Measurements from ENCODE around the gene HAGHL. TPM values are rescaled to one million over a fixed set of nuclear protein-coding genes. Genes with fewer than 3 reads are reported as not detected.

Gene HAGHL
- total and polyA plus RNA-seq, 4 experiments from 2014 or later, result 2.2 to 24.4 (median 10.6) TPM

DNA sequence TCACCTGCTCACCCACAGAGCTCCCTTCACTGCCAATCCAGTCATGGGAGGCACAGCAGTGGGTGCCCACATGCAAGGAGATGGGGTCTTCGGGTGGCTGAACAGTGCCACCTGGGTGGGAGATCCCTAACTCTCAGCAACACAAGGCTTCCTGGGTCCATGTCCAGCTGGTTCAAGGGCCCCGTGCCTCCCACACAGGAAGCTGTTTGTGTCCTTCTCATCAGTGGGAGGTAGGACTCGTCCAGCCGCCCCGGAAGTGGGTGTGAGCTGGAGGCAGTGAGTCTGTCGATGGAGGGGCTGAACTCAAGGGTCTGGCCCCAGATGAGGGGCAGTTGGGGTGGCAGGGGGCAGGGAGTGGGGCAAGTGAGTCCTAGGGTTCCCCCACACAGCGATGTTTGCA, 22.9 kb upstream of the HAGHL start:
- CTCF ChIA-PET (ENCODE audit: partially characterized antibody), result no interaction called here

DNA sequence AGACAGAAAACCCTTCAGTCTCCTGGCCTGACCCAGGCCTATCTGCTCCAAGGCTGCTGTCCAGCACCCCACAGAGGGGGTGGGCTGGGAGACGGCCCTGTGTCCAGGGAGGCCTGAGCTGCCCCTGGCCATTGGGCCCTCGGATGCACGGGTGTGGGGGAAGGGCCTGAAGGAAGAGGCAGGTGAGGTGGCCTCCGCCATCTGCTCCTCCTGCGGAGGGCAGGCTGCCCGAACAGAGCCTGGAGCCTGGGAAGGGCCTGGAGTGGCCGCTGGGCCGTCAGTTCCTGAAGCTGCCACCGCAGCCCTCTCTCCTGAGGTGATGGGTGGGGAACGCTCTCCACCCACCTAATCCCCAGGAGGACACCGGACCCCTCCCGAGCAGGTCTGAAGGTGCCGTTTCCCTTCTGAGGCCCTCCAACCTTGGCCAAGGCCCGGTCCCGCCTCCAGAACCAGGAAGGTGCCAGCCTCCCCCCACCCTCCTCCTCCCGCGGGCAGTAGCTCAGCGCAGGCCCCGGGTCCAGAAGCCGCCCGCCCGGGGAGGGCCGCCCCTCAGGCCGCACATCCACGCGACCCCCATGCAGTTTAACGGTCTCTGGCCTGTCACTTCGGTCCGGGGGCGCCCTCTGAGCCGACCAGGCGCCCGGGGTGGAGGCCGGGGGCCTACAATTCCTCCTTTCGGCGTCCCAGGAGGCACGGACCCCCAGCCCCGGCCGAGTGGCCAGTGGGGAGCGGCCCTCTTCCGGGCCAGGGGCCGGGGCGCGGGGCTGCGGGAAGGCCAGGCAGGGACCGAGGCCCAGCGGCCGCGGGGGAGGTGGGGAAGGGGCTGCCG, 22.1 kb upstream of the HAGHL start:
- H3K9me3 Mint-ChIP-seq, result peaks cover 0 to 1% (median 0%) of the 10 kb centered on the region in 8 donors
- peaks cover 28 to 36% of the 10 kb centered on the region in 2 donors for H3K27me3 Mint-ChIP-seq
- H3K27ac ChIP-seq (ENCODE audit: low read depth, low read length), result no peak overlapping the region
- intact Hi-C loops (cut with micrococcal nuclease), result no loop called here
- no peak overlapping the region for H3K4me3 ChIP-seq (ENCODE audit: low read length in 2 of 2)
- H3K4me3 Mint-ChIP-seq, result peak overlapping the region in 3 of 8 donors; percentile 10 to 46 (median 44)
- H3K4me1 Mint-ChIP-seq, result peaks cover 0 to 18% (median 4%) of the 10 kb centered on the region in 4 donors
- CTCF ChIA-PET (ENCODE audit: partially characterized antibody), result no interaction called here
- H3K36me3 Mint-ChIP-seq, result no peaks in the 10 kb centered on the region
- DNase-seq, result no peak
- no peaks in the 10 kb centered on the region for H3K9me3 ChIP-seq (ENCODE audit: control insufficient read depth in 1 of 2, low read length in 2 of 2)
- H3K36me3 ChIP-seq (ENCODE audit: insufficient read depth, low read length), result no peaks in the 10 kb centered on the region
- POLR2A ChIA-PET (ENCODE audit: partially characterized antibody), result interaction anchor here (1.0 to 2.4 kb wide), 2 partner anchors 9 to 17 kb away, joined by 3 to 14 read pairs; no protein-coding TSS in a partner anchor
- no peak overlapping the region for H3K27ac Mint-ChIP-seq
- peaks cover 21% of the 10 kb centered on the region for H3K4me1 ChIP-seq (ENCODE audit: insufficient read depth, low read length)
- H3K27me3 ChIP-seq (ENCODE audit: insufficient read depth, low read length), result peaks cover 46% of the 10 kb centered on the region

More for the DNA sequence above, 22.9 kb upstream of the HAGHL start:
- intact Hi-C loops (cut with micrococcal nuclease), result no loop called here
- Mint-ChIP-seq H3K4me3 (no peak overlapping the region), H3K9me3 (peaks cover 0 to 1% (median 0%) of the 10 kb centered on the region in 8 donors), H3K4me1 (peaks cover 0 to 25% (median 8%) of the 10 kb centered on the region in 4 donors), H3K27me3 (peaks cover 22 to 29% of the 10 kb centered on the region in 2 donors), H3K27ac (no peak overlapping the region), H3K36me3 (no peaks in the 10 kb centered on the region)
- Histone ChIP-seq H3K4me3 (ENCODE audit: low read length in 2 of 2) (no peak overlapping the region), H3K4me1 (ENCODE audit: insufficient read depth, low read length) (peaks cover 28% of the 10 kb centered on the region), H3K9me3 (ENCODE audit: control insufficient read depth in 1 of 2, low read length in 2 of 2) (no peaks in the 10 kb centered on the region), H3K27ac (ENCODE audit: low read depth, low read length) (no peak overlapping the region), H3K27me3 (ENCODE audit: insufficient read depth, low read length) (peaks cover 40% of the 10 kb centered on the region), H3K36me3 (ENCODE audit: insufficient read depth, low read length) (no peaks in the 10 kb centered on the region)
- no peak for DNase-seq
- POLR2A ChIA-PET (ENCODE audit: partially characterized antibody), result interaction anchor here (2.4 kb wide), 1 partner anchor 9 kb away, joined by 14 read pairs; no protein-coding TSS in a partner anchor

DNA sequence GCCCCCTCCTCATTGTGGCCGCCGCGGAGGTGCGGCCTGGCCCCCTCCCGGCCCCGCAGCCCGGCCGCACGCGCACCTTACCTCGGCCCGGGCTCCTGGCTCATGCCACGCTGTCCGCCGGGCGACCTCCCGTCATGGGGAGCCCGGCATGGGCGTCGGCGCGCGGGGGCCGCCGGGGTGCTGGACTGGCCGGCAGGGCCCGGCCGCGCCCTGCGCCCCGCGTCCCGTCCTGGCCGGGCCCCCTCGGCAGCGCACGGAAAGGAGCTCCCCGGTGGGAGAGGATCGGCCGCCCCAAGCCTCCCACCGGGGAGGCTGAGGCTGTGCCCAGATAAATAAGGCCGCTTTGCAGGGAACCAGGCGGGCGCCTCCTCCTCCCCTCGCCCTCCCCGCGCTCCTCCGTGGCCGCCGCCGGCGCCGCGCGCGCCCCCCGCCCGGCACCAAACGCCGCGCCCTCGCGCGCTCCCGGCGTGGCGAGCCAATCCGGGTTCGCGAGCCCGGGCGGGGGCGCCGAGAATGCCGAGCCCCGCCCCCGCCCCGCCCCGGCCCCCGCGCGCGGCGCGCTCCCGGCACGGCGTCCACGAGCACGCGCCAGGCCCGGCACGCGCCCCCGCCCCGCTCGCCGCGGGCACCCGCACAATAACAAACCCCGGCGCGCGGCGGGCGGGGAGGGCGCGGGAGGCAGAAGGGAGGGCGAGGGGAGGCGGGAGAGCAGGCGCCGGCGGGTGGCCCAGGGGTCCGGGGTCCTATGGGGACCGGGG, 21.3 kb upstream of the HAGHL start, which contains the start of gene FBXL16:
Gene FBXL16, minus strand, starts transcription at position 371 of the 758 bp plus-strand sequence. CDS start 8,396 bp downstream, outside the sequence.
- H3K36me3 ChIP-seq (ENCODE audit: insufficient read depth, low read length), result no peaks in the 10 kb centered on the region
- Mint-ChIP-seq H3K27me3 (peaks cover 28 to 40% of the 10 kb centered on the region in 2 donors), H3K9me3 (peaks cover 0 to 1% (median 0%) of the 10 kb centered on the region in 8 donors), H3K36me3 (no peaks in the 10 kb centered on the region), H3K27ac (no peak within 1 kb of the TSS), H3K4me1 (peaks cover 0 to 14% (median 4%) of the 10 kb centered on the region in 4 donors), H3K4me3 (peak within 1 kb of the TSS in 5 of 8 donors; percentile 52 to 66 (median 59))
- DNase-seq, result no peak
- ChIA-PET CTCF (ENCODE audit: partially characterized antibody) (no interaction called here), POLR2A (ENCODE audit: partially characterized antibody) (interaction anchor here (1.0 to 2.4 kb wide), 2 partner anchors 10 to 16 kb away, joined by 3 to 14 read pairs; no protein-coding TSS in a partner anchor)
- H3K27ac ChIP-seq (ENCODE audit: low read depth, low read length), result no peak within 1 kb of the TSS
- H3K4me1 ChIP-seq (ENCODE audit: insufficient read depth, low read length), result peaks cover 12% of the 10 kb centered on the region
- no peaks in the 10 kb centered on the region for H3K9me3 ChIP-seq (ENCODE audit: control insufficient read depth in 1 of 2, low read length in 2 of 2)
- no peak within 1 kb of the TSS for H3K4me3 ChIP-seq (ENCODE audit: low read length in 2 of 2)
- peaks cover 51% of the 10 kb centered on the region for H3K27me3 ChIP-seq (ENCODE audit: insufficient read depth, low read length)
- intact Hi-C loops (cut with micrococcal nuclease), result no loop called here

DNA sequence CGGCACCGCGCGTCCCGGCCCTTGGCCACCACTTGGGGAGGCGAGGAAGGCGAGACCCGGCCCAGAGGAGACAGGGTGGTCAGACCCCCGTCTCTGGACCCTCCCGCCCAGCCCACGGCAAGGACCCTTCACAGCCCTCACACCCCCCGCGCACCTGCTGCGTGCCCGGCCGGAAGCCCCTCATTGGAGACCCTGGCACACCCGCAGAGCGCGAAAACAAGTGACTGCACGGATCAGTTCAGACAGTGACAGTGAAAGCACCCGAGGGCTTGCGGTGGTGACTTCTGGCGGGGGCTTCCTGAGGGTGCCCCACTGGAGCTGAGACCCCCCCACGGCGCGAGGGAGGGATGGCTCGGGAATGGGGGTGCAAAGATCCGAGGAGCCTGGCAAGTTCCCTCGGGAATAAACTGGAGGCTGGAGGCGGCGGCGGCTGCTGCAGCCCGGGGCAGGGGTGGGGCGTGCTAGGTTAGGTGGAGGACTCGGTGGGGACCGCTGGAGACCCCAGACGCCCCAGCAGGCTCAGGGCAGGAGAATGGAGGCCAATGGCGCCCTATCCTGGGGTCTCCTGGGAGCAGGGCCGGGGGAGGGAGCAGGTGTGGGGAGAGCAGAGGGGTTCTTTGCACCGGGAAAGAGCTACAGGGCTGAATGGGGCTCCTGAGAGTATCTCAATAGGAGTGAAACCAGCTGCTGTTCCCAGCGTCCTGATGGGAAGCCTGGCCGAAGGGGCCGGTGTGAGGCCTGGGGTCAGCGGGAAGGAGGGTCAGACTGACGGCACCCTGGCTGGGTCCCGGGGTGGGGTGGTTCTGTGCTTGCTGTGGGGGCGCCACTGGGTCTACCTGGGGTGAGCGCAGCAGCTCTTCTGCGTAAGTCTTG, 20.5 kb upstream of the HAGHL start:
- Mint-ChIP-seq H3K4me3 (peak overlapping the region in 5 of 8 donors; percentile 52 to 66 (median 59)), H3K4me1 (peaks cover 0 to 14% (median 4%) of the 10 kb centered on the region in 4 donors), H3K27me3 (peaks cover 28 to 40% of the 10 kb centered on the region in 2 donors), H3K27ac (no peak overlapping the region), H3K36me3 (no peaks in the 10 kb centered on the region), H3K9me3 (peaks cover 0 to 1% (median 0%) of the 10 kb centered on the region in 8 donors)
- H3K4me3 ChIP-seq (ENCODE audit: low read length in 2 of 2), result no peak overlapping the region
- H3K27ac ChIP-seq (ENCODE audit: low read depth, low read length), result no peak overlapping the region
- CTCF ChIA-PET (ENCODE audit: partially characterized antibody), result interaction anchor here (1.0 to 1.3 kb wide), 3 partner anchors 9 to 26 kb away, joined by 3 to 4 read pairs (median 3); no protein-coding TSS in a partner anchor
- H3K9me3 ChIP-seq (ENCODE audit: control insufficient read depth in 1 of 2, low read length in 2 of 2), result no peaks in the 10 kb centered on the region
- POLR2A ChIA-PET (ENCODE audit: partially characterized antibody), result interaction anchor here (1.1 to 1.5 kb wide), 2 partner anchors 11 to 13 kb away, joined by 3 to 8 read pairs; no protein-coding TSS in a partner anchor
- H3K36me3 ChIP-seq (ENCODE audit: insufficient read depth, low read length), result no peaks in the 10 kb centered on the region
- DNase-seq, result no peak
- H3K27me3 ChIP-seq (ENCODE audit: insufficient read depth, low read length), result peaks cover 56% of the 10 kb centered on the region
- intact Hi-C loops (cut with micrococcal nuclease), result no loop called here
- peaks cover 4% of the 10 kb centered on the region for H3K4me1 ChIP-seq (ENCODE audit: insufficient read depth, low read length)

DNA sequence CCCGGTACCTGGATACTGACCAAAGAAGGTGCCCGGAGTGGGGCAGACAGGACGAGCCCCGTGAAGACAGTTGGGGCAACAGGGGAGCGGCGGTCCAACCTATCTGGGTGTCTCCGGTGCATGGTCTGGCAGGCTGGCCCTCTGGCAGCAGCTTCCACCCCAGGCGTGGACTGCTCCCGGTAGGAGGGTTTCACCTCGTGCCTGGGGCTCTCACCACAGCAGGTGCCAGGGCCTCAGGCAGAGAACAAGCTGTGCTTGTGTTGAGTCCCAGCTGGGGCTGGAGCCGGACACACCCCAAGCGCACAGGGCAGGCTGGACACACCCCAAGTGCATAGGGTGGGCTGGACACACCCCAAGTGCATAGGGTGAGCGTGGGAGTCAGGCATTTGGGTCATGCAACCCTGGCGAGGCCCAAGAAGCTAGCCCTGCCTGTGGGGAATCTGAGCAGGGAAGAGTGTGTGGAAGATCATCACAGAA, 19.8 kb upstream of the HAGHL start:
- Mint-ChIP-seq H3K27me3 (peaks cover 28 to 40% of the 10 kb centered on the region in 2 donors), H3K4me1 (peaks cover 0 to 12% (median 4%) of the 10 kb centered on the region in 4 donors), H3K4me3 (peak overlapping the region in 1 of 8 donors; percentile 38), H3K9me3 (peaks cover 0 to 1% (median 0%) of the 10 kb centered on the region in 8 donors), H3K27ac (no peak overlapping the region), H3K36me3 (no peaks in the 10 kb centered on the region)
- Histone ChIP-seq H3K27ac (ENCODE audit: low read depth, low read length) (no peak overlapping the region), H3K9me3 (ENCODE audit: control insufficient read depth in 1 of 2, low read length in 2 of 2) (no peaks in the 10 kb centered on the region), H3K27me3 (ENCODE audit: insufficient read depth, low read length) (peaks cover 56% of the 10 kb centered on the region), H3K36me3 (ENCODE audit: insufficient read depth, low read length) (no peaks in the 10 kb centered on the region), H3K4me3 (ENCODE audit: low read length in 2 of 2) (no peak overlapping the region), H3K4me1 (ENCODE audit: insufficient read depth, low read length) (no peaks in the 10 kb centered on the region)
- ChIA-PET POLR2A (ENCODE audit: partially characterized antibody) (interaction anchor here (0.8 to 1.5 kb wide), 4 partner anchors 8 to 81 kb away, joined by 3 to 8 read pairs (median 4); partner anchors contain the start of genes CHTF18 and RPUSD1), CTCF (ENCODE audit: partially characterized antibody) (interaction anchor here (0.9 to 1.3 kb wide), 4 partner anchors 9 to 26 kb away, joined by 3 to 4 read pairs (median 4); no protein-coding TSS in a partner anchor)
- intact Hi-C loops (cut with micrococcal nuclease), result no loop called here
- DNase-seq, result no peak

DNA sequence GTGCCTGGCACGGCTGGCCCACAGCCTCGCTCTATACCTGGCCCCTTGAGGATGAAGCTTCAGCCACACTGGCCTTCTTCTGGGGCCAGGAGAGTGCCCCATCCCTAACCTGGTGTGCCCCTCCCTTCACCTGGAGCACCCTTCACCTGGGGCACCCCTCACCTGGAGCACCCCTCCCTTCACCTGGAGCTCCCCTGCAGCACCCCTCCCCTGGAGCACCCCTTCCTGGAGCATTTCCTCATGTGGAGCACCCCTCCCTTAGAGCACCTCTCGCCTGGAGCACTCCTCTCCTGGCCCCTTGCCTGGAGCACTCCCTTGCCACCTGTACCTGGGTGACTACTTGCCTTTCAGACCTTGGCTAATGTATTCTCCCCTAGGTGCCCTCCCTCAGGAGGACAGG, 18.9 kb upstream of the HAGHL start:
- Mint-ChIP-seq H3K36me3 (no peaks in the 10 kb centered on the region), H3K4me3 (peak overlapping the region in 1 of 8 donors; percentile 43), H3K9me3 (no peaks in the 10 kb centered on the region), H3K27me3 (peaks cover 20 to 38% of the 10 kb centered on the region in 2 donors), H3K27ac (peak overlapping the region in 1 of 7 donors; percentile 42), H3K4me1 (peaks cover 0 to 13% (median 6%) of the 10 kb centered on the region in 4 donors)
- no peak for DNase-seq
- POLR2A ChIA-PET (ENCODE audit: partially characterized antibody), result interaction anchor here (0.6 to 1.0 kb wide), 3 partner anchors 9 to 80 kb away, joined by 3 to 5 read pairs (median 3); partner anchors contain the start of genes CHTF18 and RPUSD1
- intact Hi-C loops (cut with micrococcal nuclease), result no loop called here
- Histone ChIP-seq H3K27me3 (ENCODE audit: insufficient read depth, low read length) (peaks cover 56% of the 10 kb centered on the region), H3K4me1 (ENCODE audit: insufficient read depth, low read length) (no peaks in the 10 kb centered on the region), H3K36me3 (ENCODE audit: insufficient read depth, low read length) (no peaks in the 10 kb centered on the region), H3K9me3 (ENCODE audit: control insufficient read depth in 1 of 2, low read length in 2 of 2) (no peaks in the 10 kb centered on the region), H3K27ac (ENCODE audit: low read depth, low read length) (no peak overlapping the region), H3K4me3 (ENCODE audit: low read length in 2 of 2) (no peak overlapping the region)
- CTCF ChIA-PET (ENCODE audit: partially characterized antibody), result interaction anchor here (0.9 kb wide), 1 partner anchor 12 kb away, joined by 4 read pairs; no protein-coding TSS in a partner anchor

All from CD4-positive, alpha-beta memory T cell (primary cell).